CD4-positive, CD25-positive, alpha-beta regulatory T cell (primary cell): ENCODE results near the gene CAMTA1. TPM values are rescaled to one million over a fixed set of nuclear protein-coding genes. Genes with fewer than 3 reads are reported as not detected.

Source experiments
- ATAC-seq, 2 donors: fragments of 150-1000 bp; cut with Tn5 transposase; one replicate each; pipeline ENCODE4 v1.10.0; 2021; ENCODE audit warnings: low read depth in 2 of 2, moderate number of reproducible peaks in 2 of 2, moderate library complexity in 1 of 2
- DNase-seq, 3 donors: peaks; one replicate each; pipeline versions ENCODE4 v3.0.0 to v3.0.0-alpha.2; 2012 to 2022; ENCODE audit warnings: mixed read lengths in 1 of 3
- H3K27ac ChIP-seq: one replicate; pipeline ENCODE4 v1.7.0; 2013; ENCODE audit warnings: mild to moderate bottlenecking, low read length; ENCODE audit not compliant: insufficient read depth, poor library complexity, severe bottlenecking
- H3K27me3 ChIP-seq: one replicate; pipeline ENCODE4 v1.7.0; 2013; ENCODE audit warnings: low read length; ENCODE audit not compliant: control insufficient read depth, insufficient read depth
- H3K36me3 ChIP-seq: one replicate; pipeline ENCODE4 v1.7.0; 2013; ENCODE audit warnings: mild to moderate bottlenecking, low read length, moderate library complexity; ENCODE audit not compliant: control insufficient read depth, insufficient read depth
- H3K4me1 ChIP-seq: 2 replicates; pipeline ENCODE4 v1.7.0; 2013; ENCODE audit warnings: mild to moderate bottlenecking, low read length; ENCODE audit not compliant: insufficient read depth, control insufficient read depth, poor library complexity, severe bottlenecking
- H3K4me3 ChIP-seq: one replicate; pipeline ENCODE4 v1.7.0; 2013; ENCODE audit warnings: low read depth, mild to moderate bottlenecking, low read length, moderate library complexity
- H3K9me3 ChIP-seq, 2 experiments: 1 replicate in 1 of 2; 2 replicates in 1 of 2; pipeline ENCODE4 v1.7.0; 2013; ENCODE audit warnings: low read length in 2 of 2, mild to moderate bottlenecking in 1 of 2, moderate library complexity in 1 of 2; ENCODE audit not compliant: control insufficient read depth in 2 of 2
- H3K27ac Mint-ChIP-seq, 3 donors: one replicate each; pipeline ENCODE4 v1.8.0; 2020 to 2022; ENCODE audit warnings: mild to moderate bottlenecking in 3 of 3, mixed read lengths in 3 of 3, moderate library complexity in 2 of 3
- H3K27me3 Mint-ChIP-seq: one replicate; pipeline ENCODE4 v1.8.0; 2022; ENCODE audit warnings: mild to moderate bottlenecking, mixed read lengths
- H3K36me3 Mint-ChIP-seq: one replicate; pipeline ENCODE4 v1.8.0; 2020; ENCODE audit warnings: mixed read lengths
- H3K4me1 Mint-ChIP-seq, 4 donors: one replicate each; pipeline ENCODE4 v1.8.0; 2020 to 2022; ENCODE audit warnings: mixed read lengths in 4 of 4, mild to moderate bottlenecking in 1 of 4
- H3K4me3 Mint-ChIP-seq, 4 donors: one replicate each; pipeline ENCODE4 v1.8.0; 2020 to 2022; ENCODE audit warnings: mild to moderate bottlenecking in 4 of 4, mixed read lengths in 4 of 4, moderate library complexity in 3 of 4
- H3K9me3 Mint-ChIP-seq, 7 donors: one replicate each; pipeline ENCODE4 v1.8.0; 2020 to 2022; ENCODE audit warnings: mixed read lengths in 7 of 7, mild to moderate bottlenecking in 3 of 7, moderate library complexity in 2 of 7
- polyA plus RNA-seq, 4 donors: library from polyadenylated mRNA; unstranded; fragments of 300-500 nt; fragmentation: Illumina TruSeq; gene quantifications; one replicate each; pipeline ENCODE4 v1.2.3, GENCODE V29; 2021
- total RNA-seq: library from RNA; stranded (reverse); gene quantifications from one replicate; pipeline ENCODE4 v1.2.3, GENCODE V29; 2022

CAMTA1 gene
- total and polyA plus RNA-seq, 5 donors from 2014 or later: 48.8 to 112 (median 80.0) TPM

DNA sequence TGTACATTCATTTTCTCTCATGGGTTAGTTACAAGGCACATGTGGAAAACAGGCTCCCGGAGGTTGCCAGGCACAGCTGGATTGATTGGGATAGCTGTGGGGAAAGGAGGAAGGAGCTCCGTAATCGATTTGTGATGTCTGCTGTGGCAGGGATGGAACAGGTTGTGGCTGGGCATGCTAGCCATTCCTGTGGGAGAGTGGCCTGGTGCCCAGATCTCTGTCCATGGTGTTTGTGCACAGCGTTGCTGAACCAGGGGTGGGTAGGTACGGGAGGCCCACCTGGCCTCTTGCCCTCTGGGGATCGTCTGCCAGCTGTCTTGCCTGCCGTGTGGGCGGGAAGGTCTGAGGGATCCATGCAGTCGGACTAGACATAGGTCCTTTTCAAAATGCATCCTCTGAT is 683.0 kb downstream of the CAMTA1 start:
- no peaks in the 10 kb centered on the region for H3K4me1 ChIP-seq
- H3K36me3 ChIP-seq: no peaks in the 10 kb centered on the region
- no peak for ATAC-seq
- no peak overlapping the region for H3K4me3 Mint-ChIP-seq
- no peak overlapping the region for H3K27ac Mint-ChIP-seq
- H3K4me3 ChIP-seq: no peak overlapping the region
- no peak overlapping the region for H3K27ac ChIP-seq
- peaks cover 3% of the 10 kb centered on the region for H3K27me3 Mint-ChIP-seq
- no peaks in the 10 kb centered on the region for H3K36me3 Mint-ChIP-seq
- H3K9me3 ChIP-seq: no peaks in the 10 kb centered on the region
- H3K4me1 Mint-ChIP-seq: no peaks in the 10 kb centered on the region
- H3K27me3 ChIP-seq: no peaks in the 10 kb centered on the region
- no peak for DNase-seq
- peaks cover 0 to 4% (median 0%) of the 10 kb centered on the region in 7 donors for H3K9me3 Mint-ChIP-seq

- ATAC-seq: no peak
- Histone ChIP-seq H3K4me1 (no peaks in the 10 kb centered on the region), H3K27ac (no peak overlapping the region), H3K9me3 (no peaks in the 10 kb centered on the region), H3K36me3 (no peaks in the 10 kb centered on the region), H3K4me3 (no peak overlapping the region), H3K27me3 (no peaks in the 10 kb centered on the region)
- Mint-ChIP-seq H3K4me3 (no peak overlapping the region), H3K36me3 (no peaks in the 10 kb centered on the region), H3K4me1 (no peaks in the 10 kb centered on the region), H3K27me3 (no peaks in the 10 kb centered on the region), H3K27ac (no peak overlapping the region), H3K9me3 (peaks cover 0 to 4% (median 0%) of the 10 kb centered on the region in 7 donors)
- no peak for DNase-seq
Observed at GRCh38 chr1:7469255-7469938, 684.1 kb downstream of the CAMTA1 start.

- ATAC-seq: no peak
- Mint-ChIP-seq H3K9me3 (peaks cover 0 to 4% (median 0%) of the 10 kb centered on the region in 7 donors), H3K27ac (no peak overlapping the region), H3K4me1 (no peaks in the 10 kb centered on the region), H3K36me3 (no peaks in the 10 kb centered on the region), H3K27me3 (no peaks in the 10 kb centered on the region), H3K4me3 (no peak overlapping the region)
- no peak overlapping the region for H3K4me3 ChIP-seq
- no peak for DNase-seq
- no peak overlapping the region for H3K27ac ChIP-seq
- no peaks in the 10 kb centered on the region for H3K27me3 ChIP-seq
- no peaks in the 10 kb centered on the region for H3K9me3 ChIP-seq
- no peaks in the 10 kb centered on the region for H3K4me1 ChIP-seq
- no peaks in the 10 kb centered on the region for H3K36me3 ChIP-seq
Observed at GRCh38 chr1:7470904-7471638, 685.8 kb downstream of the CAMTA1 start.

DNA sequence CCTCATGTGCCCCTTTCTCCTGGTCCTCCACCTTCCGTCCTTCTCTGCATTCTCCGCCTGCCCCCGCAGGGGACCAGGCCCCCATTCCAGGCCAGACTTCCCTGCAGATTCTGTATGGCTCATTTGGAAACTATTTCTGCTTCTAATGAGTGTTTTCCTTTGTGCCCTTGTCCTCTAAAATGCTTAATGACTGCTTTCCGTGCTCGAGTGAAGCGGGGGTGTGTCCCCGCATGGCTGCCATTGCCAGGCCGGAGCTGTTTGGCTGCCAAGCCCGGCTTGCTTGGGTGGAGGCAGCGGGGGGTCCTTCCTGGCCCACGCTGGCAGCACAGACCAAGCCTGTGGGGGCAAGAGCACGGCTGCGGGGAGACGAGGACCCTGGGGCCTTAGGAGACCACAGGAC is 686.6 kb downstream of the CAMTA1 start:
- ATAC-seq: no peak
- no peaks in the 10 kb centered on the region for H3K36me3 ChIP-seq
- no peak overlapping the region for H3K4me3 Mint-ChIP-seq
- H3K27me3 Mint-ChIP-seq: no peaks in the 10 kb centered on the region
- peaks cover 0 to 4% (median 0%) of the 10 kb centered on the region in 7 donors for H3K9me3 Mint-ChIP-seq
- H3K4me3 ChIP-seq: no peak overlapping the region
- H3K27ac ChIP-seq: no peak overlapping the region
- no peak for DNase-seq
- no peaks in the 10 kb centered on the region for H3K9me3 ChIP-seq
- H3K4me1 Mint-ChIP-seq: no peaks in the 10 kb centered on the region
- no peaks in the 10 kb centered on the region for H3K4me1 ChIP-seq
- no peaks in the 10 kb centered on the region for H3K27me3 ChIP-seq
- H3K36me3 Mint-ChIP-seq: no peaks in the 10 kb centered on the region
- no peak overlapping the region for H3K27ac Mint-ChIP-seq

- H3K4me1 ChIP-seq: no peaks in the 10 kb centered on the region
- H3K36me3 Mint-ChIP-seq: no peaks in the 10 kb centered on the region
- H3K9me3 ChIP-seq: no peaks in the 10 kb centered on the region
- H3K27ac Mint-ChIP-seq: no peak overlapping the region
- no peak overlapping the region for H3K27ac ChIP-seq
- H3K4me3 Mint-ChIP-seq: no peak overlapping the region
- no peaks in the 10 kb centered on the region for H3K4me1 Mint-ChIP-seq
- no peaks in the 10 kb centered on the region for H3K36me3 ChIP-seq
- H3K9me3 Mint-ChIP-seq: peaks cover 0 to 2% (median 0%) of the 10 kb centered on the region in 7 donors
- no peak for DNase-seq
- ATAC-seq: no peak
- no peaks in the 10 kb centered on the region for H3K27me3 Mint-ChIP-seq
- no peaks in the 10 kb centered on the region for H3K27me3 ChIP-seq
- H3K4me3 ChIP-seq: no peak overlapping the region
Observed at GRCh38 chr1:7473223-7474142, 688.2 kb downstream of the CAMTA1 start.

- no peak overlapping the region for H3K4me3 Mint-ChIP-seq
- no peaks in the 10 kb centered on the region for H3K36me3 ChIP-seq
- H3K4me3 ChIP-seq: no peak overlapping the region
- H3K27ac ChIP-seq: no peak overlapping the region
- H3K36me3 Mint-ChIP-seq: no peaks in the 10 kb centered on the region
- no peaks in the 10 kb centered on the region for H3K4me1 ChIP-seq
- no peak overlapping the region for H3K27ac Mint-ChIP-seq
- no peak for DNase-seq
- no peak for ATAC-seq
- H3K27me3 ChIP-seq: no peaks in the 10 kb centered on the region
- no peaks in the 10 kb centered on the region for H3K9me3 ChIP-seq
- peaks cover 0 to 2% (median 0%) of the 10 kb centered on the region in 7 donors for H3K9me3 Mint-ChIP-seq
- no peaks in the 10 kb centered on the region for H3K27me3 Mint-ChIP-seq
- H3K4me1 Mint-ChIP-seq: no peaks in the 10 kb centered on the region
Observed at GRCh38 chr1:7474143-7474490, 688.9 kb downstream of the CAMTA1 start.

GRCh38 chr1:7474786-7475502 is 689.7 kb downstream of the CAMTA1 start:
- no peaks in the 10 kb centered on the region for H3K36me3 Mint-ChIP-seq

More at GRCh38 chr1:7474786-7475502, 689.7 kb downstream of the CAMTA1 start:
- peaks cover 0 to 2% (median 0%) of the 10 kb centered on the region in 7 donors for H3K9me3 Mint-ChIP-seq
- H3K27ac Mint-ChIP-seq: no peak overlapping the region
- Histone ChIP-seq H3K27me3 (no peaks in the 10 kb centered on the region), H3K27ac (no peak overlapping the region), H3K9me3 (no peaks in the 10 kb centered on the region), H3K4me3 (no peak overlapping the region), H3K4me1 (no peaks in the 10 kb centered on the region), H3K36me3 (no peaks in the 10 kb centered on the region)
- H3K27me3 Mint-ChIP-seq: no peaks in the 10 kb centered on the region
- ATAC-seq (no peak), DNase-seq (no peak)
- H3K4me3 Mint-ChIP-seq: no peak overlapping the region
- H3K4me1 Mint-ChIP-seq: no peaks in the 10 kb centered on the region
